Esophagus mucosa (tissue), 1 donor: Measurements from ENCODE around the gene LRRC42. TPM values are rescaled to one million over a fixed set of nuclear protein-coding genes. Genes with fewer than 3 reads are reported as not detected.

Experiments
- ATAC-seq: fragments of 200-7000 bp; cut with Tn5 transposase; one replicate; pipeline ENCODE4 v1.9.1; 2020
- total RNA-seq: library from RNA; stranded (reverse); gene quantifications from one replicate; pipeline ENCODE4 v1.2.4, GENCODE V29; 2023
- donor health status: DM: yes; HTN: yes; CAD: no.

Gene LRRC42
- total RNA-seq, 1 donor from 2014 or later: 20.0 TPM

DNA sequence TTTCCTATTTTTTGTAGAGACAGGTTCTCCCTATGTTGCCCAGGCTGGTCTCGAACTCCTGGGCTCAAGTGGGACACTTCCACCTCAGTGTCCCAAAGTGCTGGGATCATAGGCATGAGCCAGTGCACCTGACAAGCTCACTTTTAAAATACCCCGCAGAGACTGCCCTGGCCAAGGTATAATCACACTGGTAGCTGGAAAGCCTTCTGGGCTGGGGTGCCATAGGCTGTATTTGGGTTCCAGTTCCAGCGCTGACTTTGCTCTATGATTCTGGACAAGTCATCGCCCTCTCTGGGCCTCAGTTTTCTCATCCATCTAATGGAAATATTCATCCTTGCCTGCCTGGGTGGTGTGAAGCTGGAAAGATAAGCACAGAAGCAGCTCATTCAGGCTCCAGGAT, 61.5 kb downstream of the LRRC42 start:
- no peak for ATAC-seq

DNA sequence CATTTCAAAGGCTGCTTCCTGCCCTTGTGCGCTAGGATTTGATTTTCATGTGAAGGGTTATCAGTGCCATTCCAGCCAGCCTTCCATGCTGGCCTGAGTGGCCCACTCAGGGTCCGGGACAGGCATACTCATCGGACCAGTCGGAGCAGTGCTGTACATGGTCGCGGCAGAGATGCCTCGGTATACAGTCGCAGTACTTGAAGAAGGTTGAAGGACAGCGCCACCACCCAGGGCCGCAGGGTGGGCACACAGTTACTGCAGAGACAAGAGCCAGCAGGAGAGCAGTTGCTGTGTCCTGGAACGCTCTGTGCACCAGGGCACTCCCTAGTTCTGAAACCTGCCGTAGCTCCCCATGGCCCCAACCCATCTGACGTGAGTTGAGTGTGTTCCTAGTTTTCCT, 62.7 kb downstream of the LRRC42 start:
- ATAC-seq: no peak

DNA sequence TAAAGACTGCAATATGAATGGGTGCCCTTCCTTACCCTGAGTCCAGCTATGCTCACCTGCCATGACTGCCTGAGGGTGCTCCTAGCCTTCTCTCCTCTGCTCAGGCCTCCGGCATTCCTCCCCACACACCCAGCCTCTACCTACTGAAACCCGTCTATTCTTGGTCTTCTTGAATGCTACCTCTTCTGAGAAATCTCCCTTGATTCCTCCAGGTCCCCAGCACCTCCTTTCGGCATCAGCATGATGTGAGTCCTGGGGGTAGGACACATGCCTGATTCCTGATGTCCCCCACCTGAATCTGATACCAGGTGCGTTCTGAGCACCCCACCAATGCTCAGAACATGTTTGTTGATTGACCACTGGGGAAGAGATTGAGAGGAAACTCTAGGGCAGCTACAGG, 63.3 kb downstream of the LRRC42 start:
- no peak for ATAC-seq

DNA sequence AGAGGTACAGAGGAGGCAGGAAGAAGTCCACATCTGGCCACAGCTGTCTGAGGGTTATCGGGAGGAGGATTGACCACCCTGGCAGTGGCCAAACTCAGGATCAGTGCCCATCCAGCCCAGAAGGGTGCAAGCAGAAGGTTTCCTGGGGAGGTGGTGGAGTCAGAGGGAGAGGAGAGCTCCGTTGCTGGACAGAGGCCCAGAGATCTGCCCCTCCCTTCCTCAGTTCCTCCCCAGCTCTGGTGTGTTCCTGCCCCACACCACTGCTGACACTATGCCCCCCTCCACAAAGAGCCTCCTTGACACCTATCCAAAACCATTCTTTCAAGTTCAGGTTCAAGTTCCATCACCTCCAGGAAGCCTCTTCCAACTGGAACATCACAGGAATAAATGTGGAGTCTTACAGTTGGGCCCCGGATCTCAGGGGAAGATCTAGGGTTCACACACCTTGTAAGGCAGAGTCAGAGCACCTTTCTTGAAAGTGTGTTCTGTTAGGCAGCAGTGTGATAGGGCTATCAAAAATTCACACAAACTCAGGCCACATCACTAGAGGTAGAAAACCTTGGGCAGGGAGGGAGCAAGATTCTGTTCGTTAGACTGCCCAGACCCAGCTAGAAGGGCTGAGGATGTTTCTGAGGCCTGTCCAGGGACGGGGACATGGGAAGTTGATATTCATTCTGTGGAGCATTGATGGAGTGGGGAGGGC, 64.4 kb downstream of the LRRC42 start:
- ATAC-seq: no peak

DNA sequence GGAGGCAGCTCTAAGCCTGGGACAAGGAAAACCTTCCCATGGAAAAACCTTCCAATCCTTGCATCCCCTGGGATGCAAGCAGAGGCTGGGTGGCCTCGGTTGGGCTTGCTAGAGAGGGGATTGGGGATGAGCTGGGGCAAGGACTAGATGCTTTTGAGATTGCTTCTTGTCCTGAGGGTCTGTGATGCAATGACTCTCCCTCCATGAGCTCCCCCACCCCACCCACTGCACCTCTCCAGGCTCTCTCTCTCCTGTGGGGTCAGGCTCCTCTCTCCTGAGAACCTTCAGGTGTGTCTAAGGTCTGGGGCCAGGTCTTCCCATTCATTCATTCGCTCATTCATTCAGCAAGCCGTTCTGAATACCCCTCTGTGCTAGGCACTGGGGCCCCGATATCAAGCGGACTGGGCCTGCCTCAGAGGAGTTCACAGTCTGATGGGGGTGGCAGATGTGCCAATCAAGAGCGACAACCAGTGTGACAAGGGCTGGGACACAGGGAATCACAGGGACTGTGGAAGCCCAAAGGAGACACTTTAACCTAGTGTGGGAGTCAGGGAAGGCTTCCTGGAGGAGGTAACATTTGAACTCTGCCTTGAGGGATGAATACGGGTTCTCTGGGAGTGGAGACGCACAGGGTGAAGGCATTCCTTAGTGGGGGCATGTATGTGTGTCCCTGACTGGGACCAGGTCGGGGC, 65.3 kb downstream of the LRRC42 start:
- ATAC-seq: no peak

DNA sequence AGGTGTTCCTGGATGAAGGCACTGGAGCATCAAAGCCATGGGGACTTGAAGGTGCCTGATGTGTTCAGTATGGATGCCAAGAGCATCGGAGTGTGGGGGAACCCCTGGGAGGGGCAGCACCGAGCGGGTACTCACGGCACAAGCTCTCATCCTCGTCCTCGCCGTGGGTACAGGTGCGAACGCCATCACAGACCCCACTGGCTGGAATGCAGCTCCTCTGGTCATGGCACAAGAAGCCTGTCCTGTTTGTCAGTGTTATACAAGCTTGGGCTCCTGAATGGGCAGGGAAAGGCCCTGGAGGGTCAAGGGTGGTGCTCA, 65.8 kb downstream of the LRRC42 start:
- ATAC-seq: no peak

DNA sequence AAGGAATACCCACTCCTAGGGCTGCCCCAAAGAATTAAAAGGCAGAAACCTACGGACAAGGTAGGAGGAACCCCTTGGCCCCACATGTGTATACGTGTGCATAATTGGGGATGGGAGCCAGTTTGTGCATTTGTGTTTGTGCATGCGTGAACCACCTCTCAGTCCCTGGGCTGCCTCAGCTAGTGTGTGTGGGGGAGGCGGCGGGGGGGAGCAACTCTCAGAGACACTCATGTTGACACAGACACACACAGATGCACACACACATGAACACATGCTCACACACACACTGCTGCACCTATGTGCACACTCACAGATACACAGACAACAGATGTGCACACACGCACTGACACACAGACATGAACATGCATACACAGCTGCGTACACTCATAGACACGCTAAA, 66.7 kb downstream of the LRRC42 start:
- no peak for ATAC-seq

DNA sequence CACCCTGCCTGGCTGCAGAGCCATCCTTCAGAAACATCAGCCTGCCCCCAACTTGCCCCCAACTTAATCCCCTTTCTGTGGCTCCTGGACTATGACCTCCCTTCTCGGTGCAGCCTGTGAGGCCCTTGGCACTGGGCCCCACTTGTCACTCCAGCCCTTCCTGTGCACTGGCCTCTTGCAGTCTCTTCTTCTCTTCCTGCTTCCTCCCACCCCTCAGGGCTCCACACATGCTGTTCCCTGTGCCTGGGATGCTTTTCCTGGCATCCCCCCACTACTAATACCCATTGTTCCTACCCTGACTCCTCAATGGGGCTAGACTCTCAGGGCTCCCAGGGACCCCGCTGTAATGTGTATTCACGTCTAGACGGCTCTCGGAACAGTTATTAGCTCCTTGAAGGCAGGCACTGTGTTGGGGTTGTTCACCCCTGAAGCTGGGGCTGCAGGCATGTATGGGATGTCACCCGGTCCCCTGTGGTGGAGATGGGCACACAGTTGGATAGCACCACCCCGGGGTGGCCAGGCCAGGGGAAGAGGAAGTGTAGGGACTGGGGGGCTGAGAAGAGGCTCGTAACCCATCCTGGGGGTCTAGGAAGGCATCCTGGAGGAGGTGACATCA, 67.4 kb downstream of the LRRC42 start:
- no peak for ATAC-seq

DNA sequence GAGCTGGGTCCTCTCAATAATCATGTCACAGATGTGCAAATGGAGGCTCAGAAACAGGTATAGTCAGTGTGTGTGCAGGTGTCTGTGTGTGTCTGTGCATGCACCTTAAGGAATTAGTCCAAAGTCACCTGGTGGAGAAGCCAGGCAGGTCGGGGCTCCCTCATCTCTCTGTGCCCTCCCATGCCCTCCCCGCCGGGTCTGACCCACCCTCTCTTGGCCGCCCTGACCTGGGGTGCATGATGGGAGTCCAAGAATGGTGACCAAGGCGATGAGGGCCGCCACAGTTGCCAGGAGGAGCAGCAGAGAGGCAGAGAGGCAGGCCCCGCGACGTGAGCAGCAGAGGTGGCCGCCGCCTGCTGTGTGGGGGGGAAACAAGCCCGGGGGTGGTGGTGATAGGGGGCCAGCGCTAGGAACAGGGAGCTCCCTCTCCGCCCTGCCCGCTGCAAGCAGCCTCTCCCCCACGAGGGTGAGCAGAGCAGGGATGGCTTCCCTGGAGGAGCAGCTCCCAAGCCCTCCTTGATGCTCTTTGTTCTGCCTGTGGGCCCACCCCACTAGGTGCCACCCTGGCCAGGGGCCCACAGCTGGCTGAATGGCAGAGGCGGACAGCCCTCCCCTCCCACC, 68.0 kb downstream of the LRRC42 start:
- ATAC-seq: no peak

DNA sequence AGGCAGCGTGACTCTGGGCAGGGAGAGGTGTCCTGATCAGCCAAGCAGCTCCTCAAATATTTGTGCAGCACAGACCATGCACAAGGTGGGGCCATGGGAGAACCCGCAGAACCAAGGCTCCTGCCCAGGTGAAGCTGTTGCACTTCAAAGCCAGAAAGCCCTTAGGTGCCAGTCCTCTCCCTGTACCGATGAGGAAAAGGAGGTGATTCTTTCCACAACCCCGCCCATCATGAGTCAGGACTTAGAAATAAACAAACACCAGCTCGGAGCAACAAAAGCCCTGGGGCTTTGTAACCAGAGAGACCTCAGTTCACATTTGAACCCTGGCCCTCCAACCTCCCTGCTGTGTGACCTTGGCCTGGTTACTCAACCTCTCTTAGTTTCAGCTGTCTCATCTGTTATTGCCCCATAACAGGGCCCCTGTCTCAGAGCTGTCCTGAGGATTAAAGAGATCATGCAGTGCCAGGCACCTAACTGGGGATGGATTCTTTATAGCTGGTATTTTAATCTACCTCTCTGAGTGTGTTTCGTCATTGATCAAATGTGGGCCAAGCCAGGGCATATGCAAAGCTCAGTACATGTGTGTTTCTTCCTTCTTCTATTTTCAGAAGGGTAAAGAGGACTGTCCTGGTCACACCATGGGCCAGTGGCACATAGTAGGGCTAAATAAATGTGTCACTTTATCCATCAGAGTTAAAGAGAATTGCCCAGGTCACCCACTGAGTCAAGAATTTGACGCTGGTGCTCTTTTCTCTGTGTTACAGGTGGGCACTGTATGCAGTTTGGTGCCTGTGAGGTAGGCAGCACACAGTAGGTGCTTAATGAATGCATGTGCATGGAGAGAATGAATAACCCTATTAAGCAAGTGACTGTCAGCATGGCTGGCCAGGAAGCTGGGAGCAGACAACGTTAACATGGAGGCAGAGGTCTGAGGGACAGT, 70.5 kb downstream of the LRRC42 start:
- ATAC-seq: peak; percentile 86

Other genes with a start within 250 kb of the LRRC42 start
- gene GLIS1, start 207.2 kb upstream of the LRRC42 start, total RNA-seq: 0.20 TPM
- 15.9 TPM for gene NDC1, start 108.1 kb upstream of the LRRC42 start, total RNA-seq
- gene YIPF1, start 56.6 kb upstream of the LRRC42 start, total RNA-seq: 20.1 TPM
- gene DIO1, start 52.2 kb upstream of the LRRC42 start, total RNA-seq: not detected
- 15.6 TPM for gene IFT25, start 651 bp upstream of the LRRC42 start, total RNA-seq
- 0.24 TPM for gene LDLRAD1, start 71.8 kb downstream of the LRRC42 start, total RNA-seq
- gene TMEM59, start 106.9 kb downstream of the LRRC42 start, total RNA-seq: 255 TPM
- 4.2 TPM for gene TCEANC2, start 107.3 kb downstream of the LRRC42 start, total RNA-seq
- not detected for gene CDCP2, start 206.7 kb downstream of the LRRC42 start, total RNA-seq